HG03064 (cell line): Measurements from ENCODE around the gene RFC3.
"Not testable (repeated sequence)": the region's sequence is repeated elsewhere in the genome, so short reads cannot be mapped to it uniquely, and the experiment has no call there.

Experiments used
- ATAC-seq: cut with Tn5 transposase; IDR thresholded peaks from one replicate; pipeline ENCODE4 v1.9.1; 2021; ENCODE audit warnings: low read depth; ENCODE audit not compliant: unreplicated experiment

Gene RFC3

GRCh38 chr13:33806470-33807248 is 11.3 kb upstream of the RFC3 start:
- no peak for ATAC-seq

- not testable (repeated sequence) for ATAC-seq
Observed at GRCh38 chr13:33812829-33813228, 5.1 kb upstream of the RFC3 start.

GRCh38 chr13:33815011-33815550 is 2.9 kb upstream of the RFC3 start:
- ATAC-seq = no peak

GRCh38 chr13:33816912-33817311 is 1.0 kb upstream of the RFC3 start:
- no peak for ATAC-seq

GRCh38 chr13:33817513-33817900 is 442 bp upstream of the RFC3 start:
- ATAC-seq = peak; percentile 3

- no peak for ATAC-seq
Observed at GRCh38 chr13:33825083-33825482, 7.1 kb downstream of the RFC3 start.

- ATAC-seq = no peak
Observed at GRCh38 chr13:33827139-33827538, 9.2 kb downstream of the RFC3 start.

GRCh38 chr13:33828431-33829129 is 10.6 kb downstream of the RFC3 start:
- ATAC-seq = no peak

GRCh38 chr13:33832872-33833271 is 14.9 kb downstream of the RFC3 start:
- ATAC-seq = no peak

- ATAC-seq = no peak
Observed at GRCh38 chr13:33838647-33839046, 20.7 kb downstream of the RFC3 start.

- ATAC-seq = no peak
Observed at GRCh38 chr13:33840402-33840801, 22.5 kb downstream of the RFC3 start.

GRCh38 chr13:33842207-33842606 is 24.3 kb downstream of the RFC3 start:
- ATAC-seq = no peak

GRCh38 chr13:33842986-33843385 is 25.0 kb downstream of the RFC3 start:
- ATAC-seq = no peak

GRCh38 chr13:33845572-33846302 is 27.8 kb downstream of the RFC3 start:
- ATAC-seq = no peak

- no peak for ATAC-seq
Observed at GRCh38 chr13:33846303-33847062, 28.5 kb downstream of the RFC3 start.

- ATAC-seq = no peak
Observed at GRCh38 chr13:33849211-33849610, 31.3 kb downstream of the RFC3 start.

GRCh38 chr13:33855371-33855895 is 37.5 kb downstream of the RFC3 start:
- ATAC-seq = no peak

- ATAC-seq = no peak
Observed at GRCh38 chr13:33859691-33860303, 41.8 kb downstream of the RFC3 start.

- ATAC-seq = no peak
Observed at GRCh38 chr13:33860526-33860925, 42.6 kb downstream of the RFC3 start.

- no peak for ATAC-seq
Observed at GRCh38 chr13:33862016-33862415, 44.1 kb downstream of the RFC3 start.
